HuH-7.5 (cell line): Measurements from ENCODE around the gene CRYAB.
A peak's percentile ranks its signal among the peaks of the same experiment; 100 is the strongest.
"Not testable (repeated sequence)": the region's sequence is repeated elsewhere in the genome, so short reads cannot be mapped to it uniquely, and the experiment has no call there.

ENCODE experiments used
- DNase-seq: peaks from one replicate; pipeline ENCODE4 v3.0.0; 2011; ENCODE audit warnings: low spot score

The CRYAB gene

GRCh38 chr11:111908639-111909305 is 2.8 kb downstream of the CRYAB start:
- DNase-seq: no peak

- no peak for DNase-seq
Observed at GRCh38 chr11:111906680-111907079, 4.9 kb downstream of the CRYAB start.

GRCh38 chr11:111905411-111905810 is 6.2 kb downstream of the CRYAB start:
- no peak for DNase-seq

- DNase-seq: no peak
Observed at GRCh38 chr11:111886844-111887243, 24.7 kb downstream of the CRYAB start.

GRCh38 chr11:111886032-111886431 is 25.5 kb downstream of the CRYAB start:
- DNase-seq: no peak

- DNase-seq: not testable (repeated sequence)
Observed at GRCh38 chr11:111885053-111885452, 26.5 kb downstream of the CRYAB start.

GRCh38 chr11:111882202-111882601 is 29.4 kb downstream of the CRYAB start:
- no peak for DNase-seq

GRCh38 chr11:111879637-111879960 is 32.0 kb downstream of the CRYAB start:
- no peak for DNase-seq

GRCh38 chr11:111878849-111879636 is 32.5 kb downstream of the CRYAB start, which contains the start of the genes CFAP68 and FDXACB1:
Gene CFAP68, plus strand, starts transcription at chr11:111879541. Its CDS starts 20 bp downstream, at chr11:111879561.
Gene FDXACB1, minus strand, starts transcription at chr11:111879165. Its CDS starts 33 bp downstream, at chr11:111879132.
- DNase-seq: peak; percentile 63

- no peak for DNase-seq
Observed at GRCh38 chr11:111878385-111878848, 33.2 kb downstream of the CRYAB start.

- DNase-seq: no peak
Observed at GRCh38 chr11:111871693-111872161, 39.8 kb downstream of the CRYAB start.

- peak; percentile 50 for DNase-seq
Observed at GRCh38 chr11:111870886-111871692, 40.5 kb downstream of the CRYAB start, which contains the start of gene ALG9. Gene ALG9, minus strand, starts transcription at chr11:111871581. Its CDS starts 99 bp downstream, at chr11:111871482.

GRCh38 chr11:111870522-111870885 is 41.1 kb downstream of the CRYAB start:
- DNase-seq: no peak

- no peak for DNase-seq
Observed at GRCh38 chr11:111870113-111870512, 41.5 kb downstream of the CRYAB start.

- no peak for DNase-seq
Observed at GRCh38 chr11:111860257-111860656, 51.3 kb downstream of the CRYAB start.
